Measurements from ENCODE around the gene ZSCAN21. TPM values are rescaled to one million over a fixed set of nuclear protein-coding genes. Genes with fewer than 3 reads are reported as not detected.

The ZSCAN21 gene
- total RNA-seq, 1 experiment from 2014 or later, result 7.3 TPM

GRCh38 chr7:100075418-100075817 is 25.8 kb downstream of the ZSCAN21 start:
- H3K79me2 ChIP-seq (ENCODE audit: low read length), result peaks cover 35% of the 10 kb centered on the region
- no peaks in the 10 kb centered on the region for H3F3A ChIP-seq (ENCODE audit: low read length, unreplicated experiment)
- peaks cover 18% of the 10 kb centered on the region for H3K9me3 ChIP-seq (ENCODE audit: low read length)
- H3K9me2 ChIP-seq (replicated peaks; ENCODE audit: low read length), result no peaks in the 10 kb centered on the region
- no peak overlapping the region for H3K4me2 ChIP-seq (ENCODE audit: low read length)
- H3K27ac ChIP-seq (ENCODE audit: low read length), result no peak overlapping the region
- no peak overlapping the region for H3K4me3 ChIP-seq (ENCODE audit: low read length)
- DNase-seq (no peak), ATAC-seq (no peak)
- H3K4me1 ChIP-seq (ENCODE audit: insufficient read depth, low read length), result peaks cover 6% of the 10 kb centered on the region
- ChIA-PET POLR2A (ENCODE audit: unreplicated experiment) (interaction anchor here (0.8 kb wide), 1 partner anchor 58 kb away, joined by 3 read pairs; no protein-coding TSS in a partner anchor), CTCF (interaction anchor here (0.6 kb wide), 1 partner anchor 142 kb away, joined by 3 read pairs; no protein-coding TSS in a partner anchor)
- no peak overlapping the region for H2AFZ ChIP-seq (ENCODE audit: low read length)
- H3K36me3 ChIP-seq (ENCODE audit: low read depth, low read length), result peaks cover 81% of the 10 kb centered on the region
- no peaks in the 10 kb centered on the region for H3K27me3 ChIP-seq (ENCODE audit: low read length)
- intact Hi-C loops (cut with micrococcal nuclease), result no loop called here
- 0 out of 2 replicates have a peak, but pooled peaks cover 6% of the 10 kb centered on the region for H4K20me1 ChIP-seq (ENCODE audit: low read length)
- H3K9ac ChIP-seq (ENCODE audit: low read length), result no peak overlapping the region
- BruUV-seq (replicated peaks), result no TSS peak
- TF ChIP-seq, protein P1, sequence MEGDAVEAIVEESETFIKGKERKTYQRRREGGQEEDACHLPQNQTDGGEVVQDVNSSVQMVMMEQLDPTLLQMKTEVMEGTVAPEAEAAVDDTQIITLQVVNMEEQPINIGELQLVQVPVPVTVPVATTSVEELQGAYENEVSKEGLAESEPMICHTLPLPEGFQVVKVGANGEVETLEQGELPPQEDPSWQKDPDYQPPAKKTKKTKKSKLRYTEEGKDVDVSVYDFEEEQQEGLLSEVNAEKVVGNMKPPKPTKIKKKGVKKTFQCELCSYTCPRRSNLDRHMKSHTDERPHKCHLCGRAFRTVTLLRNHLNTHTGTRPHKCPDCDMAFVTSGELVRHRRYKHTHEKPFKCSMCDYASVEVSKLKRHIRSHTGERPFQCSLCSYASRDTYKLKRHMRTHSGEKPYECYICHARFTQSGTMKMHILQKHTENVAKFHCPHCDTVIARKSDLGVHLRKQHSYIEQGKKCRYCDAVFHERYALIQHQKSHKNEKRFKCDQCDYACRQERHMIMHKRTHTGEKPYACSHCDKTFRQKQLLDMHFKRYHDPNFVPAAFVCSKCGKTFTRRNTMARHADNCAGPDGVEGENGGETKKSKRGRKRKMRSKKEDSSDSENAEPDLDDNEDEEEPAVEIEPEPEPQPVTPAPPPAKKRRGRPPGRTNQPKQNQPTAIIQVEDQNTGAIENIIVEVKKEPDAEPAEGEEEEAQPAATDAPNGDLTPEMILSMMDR (conservative IDR thresholded peaks at IDR 0.05; ENCODE audit: low read depth, low read length), result no peak
- TF ChIP-seq EZH2phosphoT487 (IDR thresholded peaks at IDR 0.05; ENCODE audit: borderline replicate concordance, low read length) (no peak), EZH2 (IDR thresholded peaks at IDR 0.05; ENCODE audit: low read length, unreplicated experiment) (no peak)

DNA sequence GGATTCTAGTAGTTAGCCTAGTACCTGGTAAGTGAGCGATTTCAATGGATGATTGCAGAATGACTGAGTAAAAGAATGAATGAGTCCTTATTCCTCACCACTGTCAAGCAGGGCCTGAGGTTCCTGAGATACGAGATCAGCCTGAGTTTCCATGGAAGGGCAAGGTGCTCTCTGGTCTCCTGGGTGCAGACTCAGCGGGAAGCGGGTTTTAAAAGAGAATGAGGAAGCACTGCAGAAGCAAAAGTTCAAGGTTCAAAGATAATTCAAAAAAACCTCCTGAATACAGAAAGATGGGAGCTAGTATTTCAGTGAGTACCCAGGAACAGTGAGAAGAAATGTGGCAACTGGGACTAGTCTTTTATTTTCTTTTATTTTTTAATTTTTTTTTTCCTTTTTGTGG is 27.6 kb downstream of the ZSCAN21 start:
- TF ChIP-seq, protein P1 (conservative IDR thresholded peaks at IDR 0.05; ENCODE audit: low read depth, low read length), result no peak
- TF ChIP-seq EZH2 (IDR thresholded peaks at IDR 0.05; ENCODE audit: low read length, unreplicated experiment) (no peak), EZH2phosphoT487 (IDR thresholded peaks at IDR 0.05; ENCODE audit: borderline replicate concordance, low read length) (no peak)
- H3K4me1 ChIP-seq (ENCODE audit: insufficient read depth, low read length), result peaks cover 9% of the 10 kb centered on the region
- H3K79me2 ChIP-seq (ENCODE audit: low read length), result peaks cover 47% of the 10 kb centered on the region
- no peak overlapping the region for H3K4me2 ChIP-seq (ENCODE audit: low read length)
- DNase-seq, result no peak
- no peak overlapping the region for H3K9ac ChIP-seq (ENCODE audit: low read length)
- H3K27me3 ChIP-seq (ENCODE audit: low read length), result no peaks in the 10 kb centered on the region
- no TSS peak for BruUV-seq (replicated peaks)
- no peak overlapping the region for H3K4me3 ChIP-seq (ENCODE audit: low read length)
- H4K20me1 ChIP-seq (ENCODE audit: low read length), result 0 out of 2 replicates have a peak, but pooled peaks cover 6% of the 10 kb centered on the region
- no peak overlapping the region for H3K27ac ChIP-seq (ENCODE audit: low read length)
- no peak for ATAC-seq
- ChIA-PET CTCF (no interaction called here), POLR2A (ENCODE audit: unreplicated experiment) (no interaction called here)
- H3K9me3 ChIP-seq (ENCODE audit: low read length), result peaks cover 3% of the 10 kb centered on the region
- no peaks in the 10 kb centered on the region for H3F3A ChIP-seq (ENCODE audit: low read length, unreplicated experiment)
- no peaks in the 10 kb centered on the region for H3K9me2 ChIP-seq (replicated peaks; ENCODE audit: low read length)
- no peak overlapping the region for H2AFZ ChIP-seq (ENCODE audit: low read length)
- intact Hi-C loops (cut with micrococcal nuclease), result no loop called here
- H3K36me3 ChIP-seq (ENCODE audit: low read depth, low read length), result peaks cover 63% of the 10 kb centered on the region

DNA sequence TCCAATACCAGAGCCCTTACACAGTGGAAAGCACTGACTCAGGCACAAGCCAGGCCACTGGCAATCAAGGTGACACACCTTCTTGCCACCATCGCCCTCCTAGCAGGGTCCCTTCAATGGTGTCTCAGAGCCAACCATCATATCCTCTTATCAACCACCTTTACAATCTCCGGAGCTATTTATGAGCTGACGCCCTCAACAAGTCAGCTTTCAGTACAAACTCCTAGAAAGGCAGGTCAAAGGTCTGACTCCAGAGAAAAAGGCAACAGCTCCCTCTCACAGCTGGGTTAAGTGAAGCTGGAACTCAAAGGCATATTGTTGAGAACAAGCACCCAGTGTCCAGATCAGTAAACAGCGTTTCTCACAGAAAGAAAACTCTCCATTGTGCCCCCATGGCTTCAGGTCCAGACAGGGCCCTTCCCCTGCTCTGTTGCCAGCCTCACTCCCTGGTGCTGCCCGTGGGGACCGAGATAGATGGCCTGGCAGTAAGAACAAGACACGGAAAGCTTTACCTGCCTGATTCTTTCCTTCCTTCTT is 29.5 kb downstream of the ZSCAN21 start:
- ATAC-seq, result no peak
- ChIA-PET CTCF (interaction anchor here (0.8 kb wide), 1 partner anchor 22 kb away, joined by 4 read pairs; the partner anchor contains the start of genes AP4M1 and MCM7), POLR2A (ENCODE audit: unreplicated experiment) (no interaction called here)
- TF ChIP-seq EZH2phosphoT487 (IDR thresholded peaks at IDR 0.05; ENCODE audit: borderline replicate concordance, low read length), result no peak
- TF ChIP-seq EZH2 (IDR thresholded peaks at IDR 0.05; ENCODE audit: low read length, unreplicated experiment), result no peak
- TF ChIP-seq, protein P1 (conservative IDR thresholded peaks at IDR 0.05; ENCODE audit: low read depth, low read length), result no peak
- H2AFZ ChIP-seq (ENCODE audit: low read length), result no peak overlapping the region
- peak overlapping the region; percentile 84; the same call in 1 of the 2 replicates for H3K4me2 ChIP-seq (ENCODE audit: low read length)
- no peak overlapping the region for H3K27ac ChIP-seq (ENCODE audit: low read length)
- intact Hi-C loops (cut with micrococcal nuclease), result no loop called here
- BruUV-seq (replicated peaks), result no TSS peak
- no peak for DNase-seq
- H4K20me1 ChIP-seq (ENCODE audit: low read length), result 0 out of 2 replicates have a peak, but pooled peaks cover 6% of the 10 kb centered on the region
- H3K79me2 ChIP-seq (ENCODE audit: low read length), result peaks cover 47% of the 10 kb centered on the region
- H3K9me2 ChIP-seq (replicated peaks; ENCODE audit: low read length), result no peaks in the 10 kb centered on the region
- no peaks in the 10 kb centered on the region for H3K27me3 ChIP-seq (ENCODE audit: low read length)
- no peak overlapping the region for H3K9ac ChIP-seq (ENCODE audit: low read length)
- peaks cover 44% of the 10 kb centered on the region for H3K36me3 ChIP-seq (ENCODE audit: low read depth, low read length)
- H3F3A ChIP-seq (ENCODE audit: low read length, unreplicated experiment), result no peaks in the 10 kb centered on the region
- H3K9me3 ChIP-seq (ENCODE audit: low read length), result no peaks in the 10 kb centered on the region
- no peak overlapping the region for H3K4me3 ChIP-seq (ENCODE audit: low read length)
- peaks cover 13% of the 10 kb centered on the region for H3K4me1 ChIP-seq (ENCODE audit: insufficient read depth, low read length)
